ENCODE results near the gene ALDOB.

- no peak for TF ChIP-seq EZH2 (IDR thresholded peaks at IDR 0.05; ENCODE audit: borderline replicate concordance, low read depth, low read length, severe bottlenecking)
- no peak for TF ChIP-seq CTCF (IDR thresholded peaks at IDR 0.05; ENCODE audit: extremely low read depth in 1 of 2, insufficient read depth in 1 of 2, low read depth in 1 of 2, low read length in 2 of 2)
- no peak for TF ChIP-seq POLR2A (IDR thresholded peaks at IDR 0.05; ENCODE audit: low read depth, low read length)
- TF ChIP-seq MAX (IDR thresholded peaks at IDR 0.05; ENCODE audit: insufficient read depth, insufficient read length) = no peak
- TF ChIP-seq POLR2AphosphoS5 (IDR thresholded peaks at IDR 0.05; ENCODE audit: insufficient read depth, low read depth, low read length) = no peak
- TF ChIP-seq GATA2 (IDR thresholded peaks at IDR 0.05; ENCODE audit: insufficient read depth, insufficient read length, low read depth, low read length) = no peak
- no peak for TF ChIP-seq MYC (IDR thresholded peaks at IDR 0.05; ENCODE audit: low read depth, low read length)
- no peak for TF ChIP-seq JUN (IDR thresholded peaks at IDR 0.05; ENCODE audit: borderline replicate concordance, insufficient read depth, insufficient read length, low read depth)
- TF ChIP-seq FOS (IDR thresholded peaks at IDR 0.05; ENCODE audit: borderline replicate concordance, insufficient read depth, low read length) = no peak
Observed at GRCh38 chr9:101399643-101399970, 36.0 kb downstream of the ALDOB start.
